IPS DF 19.7 (cell line): ENCODE results near the gene DSCAML1.

ENCODE experiments used
- DNase-seq: peaks from one replicate; pipeline ENCODE4 v3.0.0-alpha.2; 2013; ENCODE audit warnings: low read depth, low spot score

Gene DSCAML1, protein sequence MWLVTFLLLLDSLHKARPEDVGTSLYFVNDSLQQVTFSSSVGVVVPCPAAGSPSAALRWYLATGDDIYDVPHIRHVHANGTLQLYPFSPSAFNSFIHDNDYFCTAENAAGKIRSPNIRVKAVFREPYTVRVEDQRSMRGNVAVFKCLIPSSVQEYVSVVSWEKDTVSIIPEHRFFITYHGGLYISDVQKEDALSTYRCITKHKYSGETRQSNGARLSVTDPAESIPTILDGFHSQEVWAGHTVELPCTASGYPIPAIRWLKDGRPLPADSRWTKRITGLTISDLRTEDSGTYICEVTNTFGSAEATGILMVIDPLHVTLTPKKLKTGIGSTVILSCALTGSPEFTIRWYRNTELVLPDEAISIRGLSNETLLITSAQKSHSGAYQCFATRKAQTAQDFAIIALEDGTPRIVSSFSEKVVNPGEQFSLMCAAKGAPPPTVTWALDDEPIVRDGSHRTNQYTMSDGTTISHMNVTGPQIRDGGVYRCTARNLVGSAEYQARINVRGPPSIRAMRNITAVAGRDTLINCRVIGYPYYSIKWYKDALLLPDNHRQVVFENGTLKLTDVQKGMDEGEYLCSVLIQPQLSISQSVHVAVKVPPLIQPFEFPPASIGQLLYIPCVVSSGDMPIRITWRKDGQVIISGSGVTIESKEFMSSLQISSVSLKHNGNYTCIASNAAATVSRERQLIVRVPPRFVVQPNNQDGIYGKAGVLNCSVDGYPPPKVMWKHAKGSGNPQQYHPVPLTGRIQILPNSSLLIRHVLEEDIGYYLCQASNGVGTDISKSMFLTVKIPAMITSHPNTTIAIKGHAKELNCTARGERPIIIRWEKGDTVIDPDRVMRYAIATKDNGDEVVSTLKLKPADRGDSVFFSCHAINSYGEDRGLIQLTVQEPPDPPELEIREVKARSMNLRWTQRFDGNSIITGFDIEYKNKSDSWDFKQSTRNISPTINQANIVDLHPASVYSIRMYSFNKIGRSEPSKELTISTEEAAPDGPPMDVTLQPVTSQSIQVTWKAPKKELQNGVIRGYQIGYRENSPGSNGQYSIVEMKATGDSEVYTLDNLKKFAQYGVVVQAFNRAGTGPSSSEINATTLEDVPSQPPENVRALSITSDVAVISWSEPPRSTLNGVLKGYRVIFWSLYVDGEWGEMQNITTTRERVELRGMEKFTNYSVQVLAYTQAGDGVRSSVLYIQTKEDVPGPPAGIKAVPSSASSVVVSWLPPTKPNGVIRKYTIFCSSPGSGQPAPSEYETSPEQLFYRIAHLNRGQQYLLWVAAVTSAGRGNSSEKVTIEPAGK (N-terminal part only)

DNA sequence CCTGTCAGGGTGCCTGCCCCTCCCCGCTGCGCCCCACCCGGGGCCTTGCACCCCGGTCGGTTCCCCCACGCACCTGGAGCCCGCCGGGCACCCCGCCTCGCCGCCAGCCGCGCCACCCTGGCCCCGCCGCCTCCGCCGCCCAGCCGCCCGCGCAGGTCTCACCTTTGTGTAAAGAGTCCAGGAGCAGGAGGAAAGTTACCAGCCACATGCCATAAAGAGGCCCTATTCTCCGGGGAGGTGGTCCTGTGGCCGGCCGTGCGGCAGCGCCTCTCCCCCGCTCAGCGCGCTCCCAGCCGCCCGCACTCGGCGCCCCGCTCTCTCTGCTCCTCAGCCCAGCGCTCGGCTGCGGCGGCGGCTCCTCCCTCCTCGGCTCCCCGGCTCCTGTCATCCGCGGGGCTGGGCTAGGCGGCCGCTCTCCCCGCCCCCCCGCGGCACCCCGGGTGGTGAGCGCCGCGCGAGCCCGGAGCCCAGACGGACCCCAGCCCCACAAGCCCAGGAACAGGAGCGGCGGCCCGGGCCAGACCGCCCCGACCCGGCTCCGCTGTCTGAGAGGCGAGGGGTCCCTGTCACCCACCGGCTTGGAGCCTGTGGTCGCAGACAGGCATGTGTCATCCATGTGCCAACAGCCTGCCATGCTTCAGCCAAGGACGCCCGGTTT is at the start of gene DSCAML1:
Gene DSCAML1 (minus strand): TSS at position 345 of the 658 bp plus-strand sequence. CDS start 137 bp downstream, at position 208.
- no peak for DNase-seq

GRCh38 chr11:117843666-117844484 is 46.9 kb upstream of the DSCAML1 start:
- DNase-seq, result no peak

DNA sequence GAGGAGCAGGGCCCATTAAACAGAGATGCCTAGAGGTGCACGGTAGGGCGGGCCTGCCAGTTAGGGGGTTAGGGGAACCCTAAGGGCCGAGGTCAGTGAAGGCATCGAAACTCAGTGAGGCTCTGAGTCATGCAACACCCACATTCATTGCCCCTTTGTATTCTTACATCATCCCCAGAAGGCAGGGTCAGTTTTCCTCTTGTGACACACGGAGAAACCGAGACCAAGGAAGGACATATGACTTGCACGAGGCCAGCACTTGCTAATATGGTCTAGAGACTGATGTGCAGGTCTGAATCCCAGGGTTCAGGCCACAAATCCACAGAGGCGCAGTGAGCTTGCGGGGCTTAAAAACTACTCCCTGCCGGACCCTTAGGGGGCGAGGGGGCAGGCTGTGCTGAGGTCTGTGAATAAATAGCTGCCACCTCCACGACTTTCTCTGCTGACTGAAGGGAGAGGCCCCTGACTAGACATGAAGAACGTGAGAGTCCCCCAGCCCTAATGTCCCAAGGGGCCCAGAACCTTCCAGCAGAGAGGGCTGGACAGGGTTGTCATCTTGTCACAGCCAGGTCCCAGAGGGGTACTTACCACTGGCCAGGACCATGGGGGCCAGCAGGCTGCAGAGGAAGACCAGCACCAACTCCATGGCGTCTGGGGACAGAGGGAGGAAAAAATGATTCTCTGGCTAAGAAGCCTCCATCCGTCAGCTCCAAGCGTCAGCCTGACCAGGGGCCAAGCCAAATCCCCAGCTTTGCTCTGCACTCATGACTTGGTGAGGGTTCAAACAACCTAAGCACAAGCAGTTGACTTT is 45.3 kb upstream of the DSCAML1 start:
- no peak for DNase-seq

GRCh38 chr11:117841551-117842031 is 44.6 kb upstream of the DSCAML1 start:
- DNase-seq, result no peak

DNA sequence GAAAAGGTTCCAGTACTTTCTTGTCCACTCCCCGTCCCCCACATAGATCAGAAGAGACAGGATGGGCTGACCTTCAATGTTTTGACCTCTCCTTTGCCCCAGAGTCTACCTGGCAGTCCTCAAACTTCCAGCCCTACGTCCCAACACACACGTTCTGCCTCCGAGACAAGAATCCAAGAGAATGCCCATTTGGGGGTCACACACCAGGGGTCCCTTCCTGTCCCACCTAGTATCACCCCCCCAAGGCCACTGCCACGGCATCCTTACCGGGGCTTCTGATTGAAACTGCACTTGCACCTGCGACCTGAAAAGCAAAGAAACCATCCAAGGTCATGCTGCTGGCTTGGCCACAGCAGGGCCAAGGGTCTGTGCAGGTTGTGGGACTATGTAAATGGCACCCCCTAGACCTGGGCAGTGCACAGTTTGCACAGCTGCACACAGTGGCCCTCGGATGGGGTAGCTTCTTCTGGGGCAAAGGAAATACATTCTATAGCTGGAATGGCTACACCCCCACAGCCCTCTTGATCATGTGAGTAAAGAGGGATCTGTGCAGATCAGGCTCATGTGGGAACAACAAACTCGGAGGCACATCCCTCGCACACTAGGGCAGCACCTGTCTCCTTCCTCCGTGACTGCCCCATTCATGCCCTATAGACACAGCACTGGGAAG is 44.0 kb upstream of the DSCAML1 start:
- no peak for DNase-seq

- DNase-seq, result no peak
These were observed 43.2 kb upstream of the DSCAML1 start for GRCh38 chr11:117839936-117840813.

- DNase-seq, result no peak
These were observed 42.4 kb upstream of the DSCAML1 start for GRCh38 chr11:117839380-117839881.

GRCh38 chr11:117838901-117839300 is 41.9 kb upstream of the DSCAML1 start:
- DNase-seq, result no peak

DNA sequence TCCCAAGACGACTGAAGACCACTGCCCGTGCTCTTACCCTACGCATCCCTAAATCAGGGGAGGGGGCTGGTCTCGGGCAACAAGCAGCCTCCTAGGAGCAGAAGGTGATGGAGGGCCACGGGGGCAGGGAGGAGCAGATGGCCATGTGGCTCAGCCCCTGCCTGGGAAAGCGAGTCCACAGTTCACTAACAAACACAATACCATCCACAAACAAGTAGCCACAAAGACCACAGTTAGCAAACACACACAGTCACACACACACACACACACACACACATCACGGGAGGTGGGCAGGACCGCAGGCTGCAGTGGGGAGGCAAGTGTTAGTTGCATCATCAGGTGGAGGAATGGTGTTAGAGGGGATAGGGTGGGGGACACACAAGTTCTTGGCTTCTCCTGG is 40.8 kb upstream of the DSCAML1 start:
- no peak for DNase-seq

- DNase-seq, result no peak
These were observed 40.2 kb upstream of the DSCAML1 start for GRCh38 chr11:117837070-117837776.

DNA sequence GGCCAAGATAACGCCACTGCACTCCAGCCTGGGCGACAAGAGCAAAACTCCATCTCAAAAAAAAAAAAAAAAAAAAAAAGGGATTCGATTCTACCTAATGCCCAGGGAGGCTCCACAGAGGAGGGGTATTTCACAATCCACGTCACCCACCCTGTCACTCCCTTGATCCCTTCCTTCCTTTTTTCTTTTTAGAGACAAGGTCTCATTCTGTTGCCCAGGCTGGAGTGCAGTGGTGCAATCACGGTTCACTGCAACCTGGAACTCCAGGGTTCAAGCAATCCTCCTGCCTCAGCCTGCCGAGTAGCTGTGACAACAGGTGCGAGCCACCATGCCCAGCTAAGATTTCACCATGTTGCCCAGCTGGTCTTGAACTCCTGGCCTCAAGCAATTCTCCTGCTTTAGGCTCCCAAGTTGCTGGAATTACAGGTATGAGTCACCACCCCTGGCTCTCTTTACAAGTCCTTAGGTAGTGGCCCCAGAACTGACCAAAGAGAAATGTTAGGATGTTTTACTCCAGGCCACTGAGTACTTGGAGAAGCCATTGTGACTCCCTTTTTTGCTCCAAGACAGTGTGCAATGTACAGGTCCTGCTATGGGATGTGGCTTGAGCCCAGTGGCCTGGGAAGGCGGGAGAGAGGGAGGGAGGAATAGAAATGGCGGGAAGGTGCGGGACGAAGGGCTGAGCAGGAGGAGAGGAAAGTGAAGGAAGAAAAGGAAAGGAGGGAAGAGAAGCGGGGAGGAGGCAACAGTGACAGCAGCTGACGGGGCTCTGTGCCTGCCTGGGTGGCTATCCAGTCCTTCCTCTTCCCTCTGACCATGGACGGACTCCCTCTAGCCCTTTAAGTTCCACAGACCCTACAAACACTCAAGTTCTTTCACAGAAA is 39.3 kb upstream of the DSCAML1 start:
- no peak for DNase-seq

DNA sequence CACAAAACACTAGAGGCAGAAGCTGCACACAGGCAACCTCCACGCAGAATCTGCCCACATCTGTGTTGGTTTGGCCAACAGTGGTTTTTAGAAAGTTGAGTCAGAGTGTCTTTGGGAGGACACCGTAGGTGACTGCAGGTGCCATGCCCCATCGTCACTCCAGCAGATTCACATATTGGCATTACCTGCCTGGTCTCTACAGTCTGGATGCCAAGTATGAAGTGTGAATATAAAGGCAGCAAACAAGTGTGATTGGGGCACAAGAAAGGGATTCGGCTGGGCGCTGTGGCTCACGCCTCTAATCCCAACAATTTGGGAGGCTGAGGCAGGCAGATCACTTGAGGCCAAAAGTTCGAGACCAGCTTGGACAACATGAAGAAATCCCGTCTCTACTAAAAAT is 38.6 kb upstream of the DSCAML1 start:
- no peak for DNase-seq

DNA sequence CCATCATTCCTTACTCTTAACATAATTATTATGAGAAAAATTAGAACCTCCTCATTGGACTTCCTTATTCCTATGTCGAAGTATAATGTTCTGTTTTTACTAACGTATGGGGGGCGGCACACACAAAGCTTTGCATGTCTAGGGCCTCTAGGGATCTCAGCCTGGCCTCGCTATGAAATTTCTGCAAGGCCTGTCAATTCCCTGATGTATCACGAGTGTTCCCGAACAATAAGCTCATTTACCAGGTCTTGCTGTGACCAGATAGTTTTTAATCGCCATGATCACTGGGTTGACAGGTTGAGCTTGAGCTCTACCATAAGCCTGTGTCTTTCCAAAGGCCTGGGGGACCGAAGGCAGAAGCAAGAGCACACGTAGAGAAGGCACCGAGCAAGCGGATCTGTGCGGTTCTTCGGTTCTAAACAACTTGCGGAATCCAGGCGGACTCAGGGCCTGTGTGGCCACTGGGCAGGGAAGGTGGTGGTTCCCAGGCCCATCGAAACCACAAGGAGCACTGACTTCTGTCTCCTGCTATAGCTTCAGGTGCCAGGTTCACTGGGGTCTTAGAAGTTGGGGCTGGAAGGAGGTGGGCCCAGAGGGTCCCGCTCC is 37.9 kb upstream of the DSCAML1 start:
- no peak for DNase-seq

GRCh38 chr11:117834068-117834810 is 37.2 kb upstream of the DSCAML1 start:
- no peak for DNase-seq

DNA sequence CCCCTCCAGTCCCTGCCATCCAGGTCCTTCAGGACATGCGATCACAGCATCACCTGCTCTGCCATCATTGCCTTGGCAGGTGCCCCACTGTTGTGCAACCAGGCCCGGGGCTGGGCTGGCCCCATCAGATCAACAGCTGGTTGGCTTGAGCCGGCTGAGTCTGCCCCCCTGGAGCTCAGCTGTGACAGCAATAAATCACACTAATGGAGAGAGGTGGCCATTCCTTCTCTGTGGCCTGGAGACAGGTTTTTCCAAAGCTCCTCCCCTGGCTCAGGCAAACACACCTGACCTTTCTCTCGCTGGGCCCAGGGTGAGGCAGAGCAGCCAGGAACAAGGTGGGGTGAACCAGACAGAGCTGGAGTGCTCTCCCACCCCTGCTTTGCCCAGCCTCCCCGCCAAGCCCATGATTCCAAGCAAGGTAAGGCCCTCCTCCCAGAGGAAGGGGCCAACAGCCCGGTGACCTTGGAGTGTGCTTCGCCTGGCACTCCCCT is 36.4 kb upstream of the DSCAML1 start:
- no peak for DNase-seq
